ENCODE results near the gene FAM200B. TPM values are rescaled to one million over a fixed set of nuclear protein-coding genes. Genes with fewer than 3 reads are reported as not detected.

Gene FAM200B
- 122 and 152 TPM in 2 replicates for polyA plus RNA-seq

GRCh38 chr4:15681372-15682241 is at the start of gene FAM200B:
Gene FAM200B, plus strand, starts transcription at chr4:15681827. Its CDS starts 5,151 bp downstream, at chr4:15686978.

GRCh38 chr4:15655223-15656037 is 26.2 kb upstream of the FAM200B start, which contains the start of gene FBXL5:
Gene FBXL5, minus strand, starts transcription at chr4:15655357. Its CDS starts 70 bp downstream, at chr4:15655287.

GRCh38 chr4:15702941-15703403 is 21.3 kb downstream of the FAM200B start, which contains the start of gene BST1:
Gene BST1, plus strand, starts transcription at chr4:15703065. Its CDS starts 80 bp downstream, at chr4:15703145.

Other genes starting within 250 kb of the FAM200B start
- 13.7 and 15.6 TPM in 2 replicates for gene CC2D2A, start 211.9 kb upstream of the FAM200B start, polyA plus RNA-seq
- 78.3 and 88.2 TPM in 2 replicates for gene FBXL5, start 26.5 kb upstream of the FAM200B start, polyA plus RNA-seq
- 0.77 TPM in 1 of 2 replicates, not detected in the other for gene BST1, start 21.2 kb downstream of the FAM200B start, polyA plus RNA-seq
- gene CD38, start 96.5 kb downstream of the FAM200B start, polyA plus RNA-seq = not detected in 2 replicates

Measured in Purkinje cell (primary cell).